GM19395 (cell line): ENCODE data around the gene WWOX.
"Not testable (repeated sequence)": the region's sequence is repeated elsewhere in the genome, so short reads cannot be mapped to it uniquely, and the experiment has no call there.

ENCODE experiments used
- ATAC-seq: cut with Tn5 transposase; IDR thresholded peaks from one replicate; pipeline ENCODE4 v1.9.1; 2021; ENCODE audit warnings: mild to moderate bottlenecking, moderate library complexity; ENCODE audit not compliant: unreplicated experiment

WWOX gene

DNA sequence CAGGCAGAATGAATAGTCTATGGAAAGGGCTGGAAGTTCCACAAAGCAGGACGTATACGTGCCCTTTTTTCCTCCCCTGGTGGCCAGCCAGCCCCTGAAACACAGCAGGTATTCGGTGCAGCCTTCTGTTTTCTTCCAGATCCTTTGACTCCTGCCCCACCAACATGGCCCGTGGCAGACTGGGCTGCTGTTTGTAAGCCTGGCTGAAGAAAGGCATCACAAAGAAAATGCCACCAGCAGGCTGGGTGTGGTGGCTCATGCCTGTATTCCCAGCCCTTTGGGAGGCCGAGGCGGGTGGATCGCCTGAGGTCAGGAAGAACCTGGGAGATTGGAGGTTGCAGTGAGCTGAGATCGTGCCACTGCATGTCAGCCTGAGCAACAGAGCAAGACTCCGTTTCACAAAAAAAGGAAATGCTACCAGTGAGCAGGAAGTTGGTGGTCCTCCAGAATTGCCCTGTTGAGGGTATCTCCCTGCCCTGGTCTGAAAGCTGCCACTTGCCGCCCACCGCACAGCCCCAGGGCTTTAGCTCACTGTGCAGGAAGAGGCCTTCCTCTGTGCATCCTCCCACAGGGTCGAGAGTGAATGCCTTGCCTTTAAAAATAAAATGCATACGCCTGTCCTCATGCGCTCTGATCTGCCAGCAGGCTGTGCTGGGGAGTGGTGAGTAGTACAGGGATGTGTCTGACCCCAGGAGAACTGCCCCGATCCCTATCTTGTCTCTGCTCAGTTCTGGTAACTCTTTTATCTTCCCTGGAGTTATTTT lies 913.4 kb downstream of the WWOX start:
- ATAC-seq: no peak

DNA sequence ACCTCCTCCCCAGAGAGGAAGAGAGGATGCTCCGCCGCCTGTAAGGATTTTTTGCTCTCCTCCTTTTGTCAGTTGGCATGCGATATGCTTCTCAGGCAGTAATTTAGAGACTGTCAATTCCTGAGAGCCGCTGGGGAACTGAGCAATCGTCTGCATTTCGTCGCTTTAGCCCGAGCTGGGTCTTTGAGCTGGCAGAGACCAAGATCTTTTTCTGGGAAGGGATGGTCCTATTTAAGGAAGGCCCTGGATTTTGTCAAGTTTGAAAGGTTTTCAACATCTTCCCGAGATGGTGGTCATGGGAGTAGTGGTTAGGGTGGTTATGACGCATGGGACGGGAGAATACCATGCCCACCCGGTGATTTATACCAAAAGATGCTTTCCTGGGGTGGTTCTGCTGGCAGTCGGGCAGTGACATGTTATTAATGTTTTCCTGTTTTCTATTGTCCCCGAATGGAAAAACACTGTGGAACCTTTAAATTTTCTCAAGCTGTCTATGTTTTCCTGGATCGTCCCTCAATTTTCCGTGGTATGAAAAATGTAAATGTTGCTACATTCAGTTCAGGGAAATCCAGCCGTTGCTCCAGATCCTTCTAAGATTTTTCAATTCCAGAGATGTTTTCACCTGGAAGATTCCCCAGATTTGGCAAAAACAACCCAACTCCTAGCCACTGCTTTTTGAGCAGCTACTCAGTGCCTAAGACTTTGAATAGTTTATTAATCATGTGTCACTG lies 914.6 kb downstream of the WWOX start:
- ATAC-seq: no peak

DNA sequence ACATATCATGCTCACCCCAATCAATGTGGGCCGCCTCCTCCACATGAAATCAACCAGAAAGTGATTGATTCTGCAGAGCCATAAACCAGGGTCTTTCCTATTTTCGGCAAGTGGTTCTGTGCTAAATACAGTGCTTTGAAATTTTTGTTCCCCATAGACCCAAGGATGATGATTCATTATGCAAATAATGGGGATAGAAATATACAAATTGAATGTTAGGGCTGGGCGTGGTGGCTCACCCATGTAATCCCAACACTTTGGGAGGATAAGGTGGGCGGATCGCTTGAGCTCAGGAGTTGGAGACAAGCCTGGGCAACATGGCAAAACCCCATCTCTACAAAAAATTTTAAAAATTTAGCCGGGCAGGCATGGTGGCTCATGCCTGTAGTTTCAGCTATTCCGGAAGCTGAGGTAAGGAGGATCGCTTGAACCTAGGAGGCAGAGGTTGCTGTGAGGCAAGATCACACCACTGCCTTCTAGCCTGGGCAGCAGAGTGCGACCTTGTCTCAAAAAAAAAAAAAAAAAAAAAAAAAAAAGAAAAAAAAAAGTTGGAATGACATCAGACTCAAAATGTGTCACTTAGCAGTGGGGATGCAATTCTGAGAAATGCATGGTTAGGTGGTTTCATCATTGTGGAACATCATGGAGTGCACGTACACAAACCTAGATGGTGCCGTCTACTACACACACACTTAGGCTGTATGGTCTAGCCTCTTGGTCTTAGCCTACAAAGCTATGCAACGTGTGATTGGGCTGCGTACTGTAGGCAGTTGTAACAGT lies 919.4 kb downstream of the WWOX start:
- ATAC-seq: no peak

DNA sequence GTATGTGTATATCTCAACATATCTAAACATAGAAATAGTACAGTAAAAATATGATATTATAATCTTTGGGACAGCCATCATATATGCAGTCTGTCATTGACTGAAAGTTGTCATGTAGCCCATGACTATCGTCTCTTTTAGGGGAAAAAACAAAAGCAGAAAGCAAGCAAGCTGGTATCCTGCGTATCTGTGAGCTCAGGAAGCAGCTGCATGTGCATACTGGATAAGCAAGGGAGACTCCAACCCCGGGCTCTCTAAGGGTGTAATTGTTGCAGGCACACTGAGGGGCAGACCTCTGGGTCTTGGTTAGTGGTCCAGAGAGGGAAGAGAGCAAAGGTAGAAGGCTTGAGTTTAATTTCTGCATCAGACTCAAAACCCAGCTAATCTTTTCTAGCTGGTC lies 920.0 kb downstream of the WWOX start:
- ATAC-seq: no peak

DNA sequence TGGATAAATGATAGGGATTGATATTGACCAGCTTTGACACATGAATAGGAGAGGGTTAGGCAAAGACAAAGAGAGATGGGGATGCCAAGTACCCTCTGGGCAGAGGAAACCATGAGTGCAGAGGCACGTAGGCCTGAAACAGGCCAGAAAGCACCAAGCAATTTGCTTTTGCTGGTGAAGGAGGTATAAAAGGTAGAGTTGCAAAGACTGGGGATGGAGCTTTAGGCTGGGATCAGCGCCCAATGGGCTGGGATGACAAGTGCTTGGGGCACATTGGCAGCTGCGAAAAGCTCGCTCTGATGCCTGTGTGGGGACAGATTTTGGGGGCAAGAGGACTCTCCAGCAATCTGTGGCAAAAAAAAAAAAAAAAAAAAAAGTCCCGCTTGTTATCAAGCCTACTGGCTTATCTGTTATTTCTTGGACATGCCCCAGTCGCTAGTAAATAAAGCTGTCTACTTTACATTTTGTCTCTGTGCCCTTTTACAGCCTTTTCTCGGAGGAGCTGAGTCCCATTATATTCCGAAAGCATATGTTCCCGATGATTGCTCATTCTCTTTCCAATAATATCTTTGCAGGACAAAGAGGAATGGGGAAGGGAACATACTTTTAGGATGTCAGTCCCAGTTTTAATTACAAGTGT lies 922.7 kb downstream of the WWOX start:
- ATAC-seq: no peak

DNA sequence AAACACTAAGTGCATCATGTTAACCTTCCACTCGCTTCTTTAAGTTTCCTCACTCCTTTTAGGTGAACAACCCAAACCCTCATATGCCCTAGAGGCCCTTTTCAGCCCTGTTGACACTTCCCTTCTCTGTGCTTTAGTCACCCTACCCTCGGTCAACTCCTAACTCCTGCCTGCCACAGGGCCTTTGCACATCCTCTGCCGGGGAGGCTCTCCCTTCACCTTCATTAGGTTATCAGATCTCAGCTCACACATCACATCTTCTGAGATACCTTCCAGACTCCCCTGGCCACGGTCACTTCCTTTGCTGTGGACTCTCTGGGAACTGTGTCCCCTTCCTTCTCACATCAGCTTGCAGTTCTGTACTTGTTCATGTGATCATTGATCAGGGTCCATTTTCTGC lies 926.7 kb downstream of the WWOX start:
- ATAC-seq: no peak

DNA sequence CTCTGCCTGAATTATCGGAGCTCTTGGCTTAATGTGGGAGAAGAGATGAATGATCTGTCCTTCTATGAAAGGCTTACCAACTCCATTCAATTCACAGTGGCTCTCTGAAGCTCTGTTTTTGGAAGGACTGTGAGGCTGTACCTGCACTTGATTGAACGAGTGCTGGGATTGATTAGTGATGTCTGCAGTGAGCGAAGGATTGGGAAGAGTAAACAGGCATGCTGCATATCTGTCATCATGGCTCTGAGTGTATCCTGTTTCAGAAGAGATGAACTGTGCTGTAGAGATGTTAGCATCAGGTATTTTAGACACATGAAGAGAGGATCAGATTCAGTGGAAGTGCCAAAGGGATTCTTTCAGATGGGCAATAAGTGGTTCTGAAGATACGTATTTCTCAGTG lies 937.1 kb downstream of the WWOX start:
- no peak for ATAC-seq

DNA sequence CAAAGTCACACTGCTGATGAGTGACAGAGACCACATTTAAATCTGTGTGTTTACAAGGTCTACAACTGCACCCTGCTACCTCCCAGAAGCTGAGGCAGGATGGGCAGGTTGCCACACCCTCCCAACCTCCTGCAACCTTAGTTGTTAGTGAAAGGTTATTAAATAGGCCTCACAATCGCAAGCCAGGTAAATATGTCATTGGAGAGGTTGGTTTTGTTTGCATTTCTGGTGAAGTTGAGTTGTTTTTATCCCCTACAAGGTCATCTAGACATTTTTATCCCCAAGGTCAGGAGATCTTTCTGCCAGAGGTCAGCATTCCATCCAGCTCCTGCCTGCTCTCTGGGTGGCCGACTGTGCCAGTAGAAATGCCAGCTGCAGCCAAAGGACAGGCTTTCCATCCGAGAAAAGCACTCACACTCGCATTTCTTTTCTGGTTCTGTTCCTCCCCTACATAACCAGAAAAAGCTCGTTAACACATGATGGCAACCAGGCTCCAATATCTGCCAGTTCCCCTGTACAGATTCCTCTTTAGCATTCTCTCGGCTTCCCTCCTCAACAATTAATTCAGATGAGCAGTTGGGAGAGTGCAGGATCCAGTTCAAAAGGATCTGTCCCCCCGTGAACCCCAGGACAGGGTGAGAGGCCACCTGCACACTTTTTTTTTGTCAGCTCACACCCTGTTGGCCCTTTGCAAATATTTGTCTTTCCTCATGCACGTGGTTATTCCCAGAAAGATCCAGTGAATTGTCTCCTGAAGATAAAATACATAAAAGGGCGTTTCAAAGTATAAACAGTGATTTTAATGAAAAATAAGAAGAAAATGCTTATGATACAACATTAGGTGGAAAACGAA lies 938.3 kb downstream of the WWOX start:
- no peak for ATAC-seq

DNA sequence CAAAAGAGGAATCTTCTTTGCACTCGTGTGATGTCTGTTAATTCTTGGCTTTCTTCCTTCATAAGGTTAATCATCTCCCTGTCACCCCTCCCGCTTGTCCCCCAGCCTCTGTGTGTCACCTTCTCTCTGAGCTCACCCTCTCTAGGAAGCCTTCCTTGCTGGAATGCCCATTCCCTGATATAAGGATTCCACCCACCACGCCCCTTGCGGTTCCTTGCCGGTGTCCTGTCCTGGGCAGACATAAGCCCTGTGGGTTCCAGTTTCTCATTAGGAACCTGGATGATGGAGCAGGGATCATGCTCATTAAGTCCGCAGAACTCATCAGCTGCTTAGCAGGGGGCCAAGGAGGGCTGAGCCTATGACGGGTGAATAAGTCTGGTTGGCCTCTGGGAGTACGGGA lies 941.8 kb downstream of the WWOX start:
- no peak for ATAC-seq

DNA sequence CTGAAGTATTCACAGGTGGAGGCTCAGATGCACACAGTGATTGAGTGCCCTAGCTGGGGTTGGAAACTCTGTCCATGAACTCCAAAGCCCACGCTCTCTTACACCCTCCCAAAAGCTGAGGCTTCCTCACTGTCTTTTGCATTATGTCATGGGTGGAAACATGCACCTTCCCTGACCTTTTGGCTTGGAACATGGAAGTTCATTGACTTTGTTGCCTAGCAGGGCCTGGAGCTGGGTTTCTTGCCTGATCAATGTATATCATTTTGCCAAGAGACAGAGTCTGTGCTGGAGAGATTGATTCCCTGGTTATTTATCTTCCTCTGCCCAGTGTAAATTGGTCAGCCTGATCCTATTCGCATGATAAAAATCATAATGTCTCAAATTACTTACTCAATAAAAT lies 942.7 kb downstream of the WWOX start:
- no peak for ATAC-seq

DNA sequence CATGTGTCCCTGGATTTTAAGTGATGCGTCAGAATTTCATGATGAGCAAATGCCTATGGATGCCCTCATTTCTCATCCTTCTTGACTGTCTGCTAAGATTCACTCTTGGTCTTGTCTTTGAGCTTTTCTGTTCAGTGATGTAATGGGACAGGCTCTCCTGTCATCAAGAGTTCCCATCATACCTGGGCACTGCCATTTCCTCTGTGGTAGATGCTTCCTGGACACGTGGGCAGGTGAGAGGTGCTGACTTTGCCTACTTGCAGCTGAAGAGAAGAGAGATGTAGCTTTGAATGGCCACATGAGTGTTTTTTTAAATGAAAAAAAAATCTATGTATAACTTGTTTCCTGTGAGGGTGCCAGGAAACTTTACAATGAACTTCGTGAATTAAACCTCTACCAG lies 943.4 kb downstream of the WWOX start:
- no peak for ATAC-seq

DNA sequence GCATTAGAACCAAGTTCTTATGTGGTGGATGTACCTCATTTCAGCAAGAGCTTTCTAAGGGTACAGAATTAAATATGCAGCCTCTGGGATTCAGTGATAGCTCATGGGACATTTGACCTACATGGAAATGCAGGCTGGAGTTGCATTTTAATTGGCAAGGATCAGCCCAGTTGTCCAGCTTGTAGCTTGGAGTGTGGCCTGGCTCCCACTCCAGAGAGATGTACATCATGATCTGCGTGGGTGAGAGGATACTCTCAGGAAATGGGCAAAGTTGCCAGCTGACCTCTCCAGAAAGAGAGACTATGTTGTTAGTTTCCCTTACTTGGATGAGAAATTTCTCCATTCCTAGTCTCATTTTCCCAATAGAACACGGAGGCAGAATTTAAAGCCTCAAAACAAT lies 945.7 kb downstream of the WWOX start:
- ATAC-seq: no peak

DNA sequence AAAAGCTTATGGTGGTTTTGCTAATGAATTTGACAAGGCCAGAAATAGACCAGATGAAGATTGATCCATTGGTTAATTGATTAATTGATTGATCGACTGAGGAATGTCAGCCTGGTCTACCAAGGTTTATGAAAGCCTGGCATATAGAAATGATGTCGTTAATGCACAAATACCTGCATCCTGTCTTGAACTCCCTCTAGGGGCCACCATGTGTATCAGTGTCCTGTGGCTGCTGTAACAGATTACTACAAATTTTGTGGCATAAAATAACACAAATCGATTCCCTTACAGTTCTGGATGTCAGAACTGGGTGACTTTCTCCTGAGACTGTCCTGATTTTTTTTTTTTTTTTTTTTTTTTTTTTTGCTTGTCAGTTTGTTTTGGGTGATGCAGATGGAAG lies 947.9 kb downstream of the WWOX start:
- ATAC-seq: no peak

DNA sequence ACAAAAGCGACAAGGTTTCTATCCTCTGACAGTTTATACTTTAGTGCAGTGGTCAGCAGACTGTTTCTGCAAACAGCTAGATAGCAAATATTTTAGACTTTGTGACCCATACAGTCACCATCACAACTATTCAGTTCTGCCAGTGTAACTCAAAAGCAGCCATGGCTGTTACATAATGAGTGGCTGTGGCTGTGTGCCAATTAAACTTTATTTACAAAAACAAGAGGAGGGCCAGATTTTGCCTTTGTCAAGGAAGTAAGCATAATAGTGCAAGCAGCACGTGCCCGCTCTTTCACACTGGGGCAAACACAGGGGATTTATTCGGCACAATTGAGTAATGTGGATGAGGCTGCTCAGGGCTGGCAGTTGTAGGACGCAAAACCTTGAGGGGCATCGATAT lies 949.6 kb downstream of the WWOX start:
- ATAC-seq: no peak

DNA sequence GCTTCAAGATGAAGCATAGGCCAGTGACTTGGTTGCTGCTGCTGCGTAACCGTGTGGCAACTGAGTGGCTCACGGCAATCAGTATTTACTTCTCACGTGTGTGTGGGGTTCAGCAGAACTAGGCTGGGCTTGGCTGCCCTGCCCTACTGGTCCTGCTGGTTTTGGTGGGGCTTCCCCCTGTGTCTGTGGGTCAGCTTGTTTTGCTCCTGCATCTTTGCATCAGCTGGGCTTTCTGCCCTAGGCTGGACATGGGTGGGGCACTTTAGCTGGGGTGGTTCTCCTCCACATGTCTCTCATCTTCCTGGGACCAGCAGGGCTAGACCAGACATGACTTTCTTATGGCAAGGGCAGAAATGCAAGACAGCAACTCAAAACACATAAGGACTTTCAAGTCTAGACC lies 950.6 kb downstream of the WWOX start:
- ATAC-seq: no peak

DNA sequence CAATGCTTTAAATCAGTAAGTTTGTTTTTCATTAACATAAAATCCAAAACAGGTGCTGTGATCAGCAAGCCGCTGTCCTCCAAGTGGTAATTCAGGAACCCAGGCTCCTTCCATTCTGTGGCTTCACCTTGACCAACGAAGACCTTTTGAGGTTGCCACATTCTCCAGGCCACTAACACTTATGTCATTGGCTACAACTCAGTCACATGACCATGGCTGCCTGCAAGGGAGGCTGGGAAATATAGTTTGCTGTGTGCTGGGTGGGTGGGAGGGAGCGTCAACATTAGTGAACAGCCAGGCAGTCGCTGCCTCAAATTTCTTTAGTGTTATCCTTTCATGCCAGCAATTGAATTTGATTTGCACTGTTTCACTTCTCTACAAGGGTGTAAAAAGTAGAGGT lies 951.9 kb downstream of the WWOX start:
- ATAC-seq: no peak

DNA sequence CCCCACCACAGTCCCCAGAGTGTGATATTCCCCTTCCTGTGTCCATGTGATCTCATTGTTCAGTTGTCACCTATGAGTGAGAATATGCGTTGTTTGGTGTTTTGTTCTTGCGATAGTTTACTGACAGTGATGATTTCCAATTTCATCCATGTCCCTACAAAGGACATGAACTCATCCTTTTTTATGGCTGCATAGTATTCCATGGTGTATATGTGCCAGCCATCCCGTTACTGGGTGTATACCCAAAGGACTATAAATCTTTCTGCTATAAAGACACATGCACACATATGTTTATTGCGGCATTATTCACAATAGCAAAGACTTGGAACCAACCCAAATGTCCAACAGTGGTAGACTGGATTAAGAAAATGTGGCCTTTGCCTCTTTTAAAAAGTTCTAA lies 952.7 kb downstream of the WWOX start:
- ATAC-seq: not testable (repeated sequence)

DNA sequence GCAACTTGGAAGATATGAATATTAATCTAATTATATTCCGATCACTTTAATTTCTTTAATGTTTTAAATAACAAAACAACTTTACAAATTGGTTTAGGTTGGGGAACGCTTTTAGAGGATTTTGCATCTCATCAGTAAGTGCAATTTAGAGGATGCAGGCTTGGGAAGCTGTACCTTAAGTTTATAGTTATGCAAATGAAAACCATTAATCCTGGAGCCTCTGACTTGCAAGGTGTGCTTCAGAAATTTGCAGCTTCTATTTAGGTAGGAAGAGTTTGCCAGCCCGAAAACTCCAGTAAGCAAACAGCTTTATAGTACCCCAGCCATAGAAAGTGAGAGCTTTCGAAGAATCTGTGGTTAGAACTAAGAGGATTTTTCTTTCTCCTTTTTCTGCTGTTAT lies 954.1 kb downstream of the WWOX start:
- no peak for ATAC-seq

DNA sequence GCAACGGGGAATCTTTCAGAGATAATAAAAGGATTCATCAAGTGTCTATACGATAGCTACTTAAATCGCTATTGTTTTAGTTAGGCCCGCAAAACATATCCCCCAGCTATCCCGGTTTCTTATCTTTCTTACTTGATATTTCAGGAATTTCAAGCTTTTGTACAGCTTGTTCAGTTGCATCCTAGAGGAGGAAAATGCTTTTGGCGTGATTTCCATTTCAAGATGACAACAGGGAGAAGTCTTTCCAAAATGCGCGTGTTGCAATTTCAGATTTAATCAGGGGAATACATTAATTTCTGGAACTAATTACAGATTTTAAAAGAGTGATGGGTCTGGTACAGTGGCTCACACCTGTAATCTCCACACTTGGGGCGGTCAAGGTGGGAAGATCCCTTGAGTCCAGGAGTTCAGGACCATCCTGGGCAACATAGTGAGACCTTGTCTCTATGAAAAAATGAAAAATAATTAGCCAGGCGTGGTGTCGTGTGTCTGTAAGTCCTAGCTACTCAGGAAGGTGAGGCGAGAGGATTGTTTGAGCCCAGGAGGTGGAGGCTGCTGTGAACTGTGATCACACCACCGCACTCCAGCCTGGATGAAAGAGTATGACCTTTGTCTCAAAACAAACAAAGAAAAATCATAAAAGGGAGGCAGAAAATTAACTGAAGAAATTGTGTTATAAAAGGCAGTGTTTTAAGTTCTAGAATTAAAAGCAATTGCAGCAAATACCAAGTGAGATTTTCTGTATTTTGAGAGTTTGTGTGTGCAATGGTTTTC lies 954.9 kb downstream of the WWOX start:
- ATAC-seq: no peak
